ENCODE data around the gene TIGD3.

DNA sequence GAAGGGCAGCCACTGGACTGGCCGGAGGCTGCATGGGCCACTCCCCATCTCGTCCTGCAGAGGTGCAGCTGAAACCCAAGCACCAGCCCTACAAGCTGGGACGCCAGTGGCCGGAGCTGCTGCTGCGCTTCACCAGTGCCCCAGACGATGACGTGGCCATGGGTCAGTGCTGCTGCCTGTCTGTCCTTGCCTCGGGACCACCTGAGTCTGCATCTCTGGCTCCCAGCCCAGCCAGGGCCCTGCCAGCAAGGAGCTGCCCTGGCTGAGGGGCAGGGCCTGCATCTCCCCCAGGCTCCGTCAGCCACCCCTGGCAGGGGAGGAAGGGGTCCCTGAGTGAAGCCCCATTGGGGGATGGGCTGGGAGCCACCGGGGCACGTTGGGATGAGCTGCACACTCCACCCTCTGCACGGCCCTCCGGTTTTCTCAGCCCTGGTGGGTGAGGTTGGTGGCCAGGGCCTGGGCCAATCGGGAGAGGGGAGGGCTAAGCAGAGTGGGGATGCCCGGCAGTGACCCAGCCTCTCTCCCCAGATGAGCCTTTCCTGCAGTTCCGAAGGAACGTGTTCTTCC is 39.0 kb downstream of the TIGD3 start:
- TF ChIP-seq POLR2A (IDR thresholded peaks at IDR 0.05), result no peak
- TF ChIP-seq, protein P1, sequence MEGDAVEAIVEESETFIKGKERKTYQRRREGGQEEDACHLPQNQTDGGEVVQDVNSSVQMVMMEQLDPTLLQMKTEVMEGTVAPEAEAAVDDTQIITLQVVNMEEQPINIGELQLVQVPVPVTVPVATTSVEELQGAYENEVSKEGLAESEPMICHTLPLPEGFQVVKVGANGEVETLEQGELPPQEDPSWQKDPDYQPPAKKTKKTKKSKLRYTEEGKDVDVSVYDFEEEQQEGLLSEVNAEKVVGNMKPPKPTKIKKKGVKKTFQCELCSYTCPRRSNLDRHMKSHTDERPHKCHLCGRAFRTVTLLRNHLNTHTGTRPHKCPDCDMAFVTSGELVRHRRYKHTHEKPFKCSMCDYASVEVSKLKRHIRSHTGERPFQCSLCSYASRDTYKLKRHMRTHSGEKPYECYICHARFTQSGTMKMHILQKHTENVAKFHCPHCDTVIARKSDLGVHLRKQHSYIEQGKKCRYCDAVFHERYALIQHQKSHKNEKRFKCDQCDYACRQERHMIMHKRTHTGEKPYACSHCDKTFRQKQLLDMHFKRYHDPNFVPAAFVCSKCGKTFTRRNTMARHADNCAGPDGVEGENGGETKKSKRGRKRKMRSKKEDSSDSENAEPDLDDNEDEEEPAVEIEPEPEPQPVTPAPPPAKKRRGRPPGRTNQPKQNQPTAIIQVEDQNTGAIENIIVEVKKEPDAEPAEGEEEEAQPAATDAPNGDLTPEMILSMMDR (IDR thresholded peaks at IDR 0.05), result no peak
